Ectodermal cell (in vitro differentiated cells): ENCODE data around the gene PGPEP1.
"Not testable (repeated sequence)": the region's sequence is repeated elsewhere in the genome, so short reads cannot be mapped to it uniquely, and the experiment has no call there.

Source experiments
- H3K27ac ChIP-seq: 2 replicates; pipeline ENCODE4 v1.7.0; 2013; ENCODE audit warnings: mild to moderate bottlenecking, low read depth, low read length; ENCODE audit not compliant: insufficient read depth, poor library complexity, severe bottlenecking
- H3K27me3 ChIP-seq: 2 replicates; pipeline ENCODE4 v1.7.0; 2013; ENCODE audit warnings: mild to moderate bottlenecking, low read length; ENCODE audit not compliant: insufficient read depth, control insufficient read depth, poor library complexity, severe bottlenecking
- H3K36me3 ChIP-seq: one replicate; pipeline ENCODE4 v1.7.0; 2013; ENCODE audit warnings: low read length; ENCODE audit not compliant: control insufficient read depth, insufficient read depth
- H3K4me1 ChIP-seq: one replicate; pipeline ENCODE4 v1.7.0; 2013; ENCODE audit warnings: low read length; ENCODE audit not compliant: control insufficient read depth, insufficient read depth
- H3K4me3 ChIP-seq: 2 replicates; pipeline ENCODE4 v1.7.0; 2013; ENCODE audit warnings: low read depth, low read length, control low read depth; ENCODE audit not compliant: insufficient read depth
- H3K9me3 ChIP-seq: 2 replicates; pipeline ENCODE4 v1.7.0; 2013; ENCODE audit warnings: mild to moderate bottlenecking, low read length, moderate library complexity; ENCODE audit not compliant: control insufficient read depth
- WGBS, 2 experiments: methylation state at CpG; one replicate each; pipeline ENCODE4 v1.1.7; 2013; ENCODE audit warnings: missing lambda C conversion rate in 2 of 2; 5-methylcytosine and 5-hydroxymethylcytosine counted together

PGPEP1 gene

GRCh38 chr19:18402455-18403248 is 62.3 kb downstream of the PGPEP1 start:
- whole genome bisulfite sequencing, 2 experiments = 87 to 88% methylated on average over 17 to 18 of the region's 18 CpGs
- H3K27ac ChIP-seq, H3K9me3 ChIP-seq, H3K4me3 ChIP-seq, H3K27me3 ChIP-seq, H3K36me3 ChIP-seq, H3K4me1 ChIP-seq: not testable (repeated sequence)

DNA sequence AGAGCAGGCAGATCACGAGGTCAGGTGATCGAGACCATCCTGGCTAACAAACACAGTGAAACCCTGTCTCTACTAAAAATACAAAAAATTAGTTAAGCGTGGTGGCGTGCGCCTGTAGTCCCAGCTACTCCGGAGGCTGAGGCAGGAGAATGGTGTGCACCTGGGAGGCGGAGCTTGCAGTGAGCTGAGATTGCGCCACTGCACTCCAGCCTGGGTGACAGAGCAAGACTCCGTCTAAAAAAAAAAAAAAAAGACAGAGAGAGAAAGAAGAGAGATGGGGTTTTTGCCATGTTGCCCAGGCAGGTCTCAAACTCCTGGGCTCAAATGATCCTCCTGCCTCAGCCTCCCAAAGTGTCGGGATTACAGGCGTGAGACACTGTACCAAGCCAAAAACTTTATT is 65.4 kb downstream of the PGPEP1 start:
- not testable (repeated sequence) for H3K4me1 ChIP-seq, H3K27ac ChIP-seq, H3K27me3 ChIP-seq, H3K4me3 ChIP-seq, H3K9me3 ChIP-seq, H3K36me3 ChIP-seq
- 91% methylated on average over 11 of the region's 11 CpGs for WGBS, 2 experiments

GRCh38 chr19:18406749-18407148 is 66.4 kb downstream of the PGPEP1 start:
- Histone ChIP-seq H3K9me3 (no peaks in the 10 kb centered on the region), H3K4me1 (no peaks in the 10 kb centered on the region), H3K27me3 (no peaks in the 10 kb centered on the region), H3K36me3 (no peaks in the 10 kb centered on the region), H3K27ac (no peak overlapping the region), H3K4me3 (no peak overlapping the region)
- WGBS, 2 experiments = 94 to 95% methylated on average over 8 to 9 of the region's 9 CpGs

DNA sequence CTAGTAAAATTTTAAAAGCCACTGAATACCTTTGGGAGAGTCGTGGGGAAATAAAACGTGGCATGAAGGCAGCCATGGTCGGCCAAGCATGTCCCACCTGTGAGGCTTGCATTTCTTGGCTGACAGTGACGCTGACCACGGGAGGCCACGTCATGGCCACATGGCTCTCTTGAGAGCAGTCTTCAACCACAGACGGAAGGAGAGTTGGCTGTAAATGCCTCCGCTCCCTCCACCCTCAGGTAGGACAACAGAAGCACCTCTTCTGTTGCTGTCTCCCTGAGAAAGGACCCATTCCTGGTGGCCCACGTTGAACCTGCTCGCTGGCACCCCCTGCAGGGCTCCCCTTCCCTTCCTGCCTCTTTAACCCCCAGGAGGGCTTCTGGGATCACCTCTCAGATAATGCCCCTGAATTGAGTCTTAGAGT is 67.7 kb downstream of the PGPEP1 start:
- Histone ChIP-seq H3K9me3 (no peaks in the 10 kb centered on the region), H3K4me1 (no peaks in the 10 kb centered on the region), H3K27me3 (no peaks in the 10 kb centered on the region), H3K4me3 (no peak overlapping the region), H3K36me3 (no peaks in the 10 kb centered on the region), H3K27ac (no peak overlapping the region)
- WGBS, 2 experiments = 72 to 76% methylated on average over 10 of the region's 10 CpGs

- Histone ChIP-seq H3K9me3 (no peaks in the 10 kb centered on the region), H3K4me1 (peaks cover 16% of the 10 kb centered on the region), H3K4me3 (no peak overlapping the region), H3K36me3 (no peaks in the 10 kb centered on the region), H3K27ac (no peak overlapping the region), H3K27me3 (peaks cover 4% of the 10 kb centered on the region)
- 90 to 91% methylated on average over 15 to 16 of the region's 16 CpGs for WGBS, 2 experiments
Measured at GRCh38 chr19:18412610-18413239, 72.3 kb downstream of the PGPEP1 start.

DNA sequence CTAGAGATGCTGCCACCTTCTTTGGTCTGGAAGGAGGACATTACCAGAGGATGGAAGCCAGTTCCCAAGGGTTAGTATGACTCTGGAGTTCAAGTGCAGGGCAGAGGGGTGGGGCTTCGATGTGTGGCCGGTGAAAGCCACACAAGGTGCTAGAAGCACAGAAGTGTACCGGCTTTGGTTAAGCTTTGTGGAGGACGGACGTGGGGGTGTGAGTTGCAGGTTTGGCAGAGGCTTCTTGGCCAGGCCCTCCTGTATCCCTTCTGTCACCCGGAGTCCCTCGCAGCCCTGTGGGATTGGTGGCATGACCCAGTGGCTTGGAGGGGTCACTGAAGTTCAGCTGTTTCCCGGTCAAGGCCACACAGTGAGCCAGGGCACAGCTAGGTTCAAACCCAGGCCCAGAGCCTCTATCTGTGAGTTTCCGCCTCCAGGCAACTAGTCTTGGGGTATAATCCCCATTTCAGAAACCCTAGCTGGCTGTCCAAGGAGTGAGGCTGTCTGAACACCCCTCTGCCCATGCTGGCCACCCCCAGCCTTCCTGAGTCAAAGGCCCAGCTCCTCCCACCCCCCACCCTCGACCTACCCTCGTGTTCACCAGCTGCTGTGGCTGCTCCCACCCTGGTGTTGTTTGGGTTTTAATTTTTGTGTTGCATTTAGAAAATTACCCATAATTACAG is 74.2 kb downstream of the PGPEP1 start:
- WGBS, 2 experiments = 73 to 76% methylated on average over 9 to 11 of the region's 11 CpGs
- Histone ChIP-seq H3K27me3 (peaks cover 18% of the 10 kb centered on the region), H3K9me3 (no peaks in the 10 kb centered on the region), H3K4me3 (no peak overlapping the region), H3K4me1 (peaks cover 26% of the 10 kb centered on the region), H3K36me3 (no peaks in the 10 kb centered on the region), H3K27ac (no peak overlapping the region)

- H3K27me3 ChIP-seq = peaks cover 24% of the 10 kb centered on the region
- no peaks in the 10 kb centered on the region for H3K36me3 ChIP-seq
- no peak overlapping the region for H3K4me3 ChIP-seq
- peaks cover 26% of the 10 kb centered on the region for H3K4me1 ChIP-seq
- H3K27ac ChIP-seq = no peak overlapping the region
- WGBS, 2 experiments = 80% methylated on average over 25 of the region's 25 CpGs
- H3K9me3 ChIP-seq = no peaks in the 10 kb centered on the region
Measured at GRCh38 chr19:18415178-18415867, 74.9 kb downstream of the PGPEP1 start.

- Histone ChIP-seq H3K36me3 (no peaks in the 10 kb centered on the region), H3K4me3 (peak overlapping the region; percentile 34), H3K9me3 (no peaks in the 10 kb centered on the region), H3K4me1 (peaks cover 26% of the 10 kb centered on the region), H3K27me3 (peaks cover 26% of the 10 kb centered on the region), H3K27ac (peak overlapping the region; percentile 96)
- 0% methylated on average over 44 of the region's 44 CpGs for WGBS, 2 experiments
Measured at GRCh38 chr19:18416778-18417249, 76.4 kb downstream of the PGPEP1 start.

DNA sequence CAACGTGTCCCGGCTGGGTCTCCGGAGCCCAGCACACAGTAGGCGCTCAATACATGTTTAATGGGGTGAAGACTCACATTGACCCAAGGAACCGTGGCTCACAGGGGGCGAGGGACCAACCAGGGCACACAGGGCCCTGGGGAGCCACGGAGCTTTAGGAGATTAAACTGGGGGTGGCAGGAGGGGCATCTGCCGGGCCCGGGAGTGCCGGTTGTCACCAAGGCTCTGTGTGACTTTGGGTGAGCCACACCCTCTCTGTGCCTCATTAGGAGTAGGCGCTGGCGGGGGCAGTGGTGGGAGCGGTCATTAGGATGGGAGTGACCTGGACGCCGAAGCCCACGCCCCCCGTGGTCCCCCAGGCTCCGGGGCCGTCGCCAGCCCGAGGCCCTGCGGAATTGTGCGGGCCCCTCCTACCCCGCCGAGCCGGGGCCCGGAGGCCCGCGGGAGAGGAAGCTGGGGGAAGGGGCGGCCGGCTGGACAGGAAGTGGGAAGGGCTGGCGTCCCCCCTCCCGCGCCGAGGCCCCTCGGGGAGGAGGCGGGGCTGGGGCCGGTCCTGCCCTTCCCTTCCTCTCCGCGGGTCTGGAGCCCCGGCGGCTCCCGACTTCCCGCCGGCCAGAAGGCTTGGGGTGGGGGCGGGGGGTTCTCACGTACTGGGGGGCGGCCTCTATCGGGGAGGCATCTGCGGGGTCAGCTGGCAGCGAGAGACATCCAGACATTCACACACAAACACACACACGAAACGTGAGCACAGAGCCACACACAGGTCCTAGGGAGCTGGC is 77.0 kb downstream of the PGPEP1 start:
- WGBS, 2 experiments = 1% methylated on average over 53 of the region's 53 CpGs
- Histone ChIP-seq H3K36me3 (no peaks in the 10 kb centered on the region), H3K27ac (peak overlapping the region; percentile 87), H3K4me1 (peaks cover 26% of the 10 kb centered on the region), H3K27me3 (peaks cover 26% of the 10 kb centered on the region), H3K9me3 (no peaks in the 10 kb centered on the region), H3K4me3 (peak overlapping the region; percentile 34)
